Limb (tissue), 2 donors: ENCODE results near the gene HERPUD1.
A peak's percentile ranks its signal among the peaks of the same experiment; 100 is the strongest.
"Not testable (repeated sequence)": the region's sequence is repeated elsewhere in the genome, so short reads cannot be mapped to it uniquely, and the experiment has no call there.

Source experiments
- DNase-seq, 2 donors: peaks; one replicate each; pipeline ENCODE4 v3.0.0-alpha.2; 2016; ENCODE audit errors: extremely low spot score in 2 of 2

Gene HERPUD1

GRCh38 chr16:56953006-56953405 lies 21.1 kb downstream of the HERPUD1 start:
- no peak for DNase-seq

DNA sequence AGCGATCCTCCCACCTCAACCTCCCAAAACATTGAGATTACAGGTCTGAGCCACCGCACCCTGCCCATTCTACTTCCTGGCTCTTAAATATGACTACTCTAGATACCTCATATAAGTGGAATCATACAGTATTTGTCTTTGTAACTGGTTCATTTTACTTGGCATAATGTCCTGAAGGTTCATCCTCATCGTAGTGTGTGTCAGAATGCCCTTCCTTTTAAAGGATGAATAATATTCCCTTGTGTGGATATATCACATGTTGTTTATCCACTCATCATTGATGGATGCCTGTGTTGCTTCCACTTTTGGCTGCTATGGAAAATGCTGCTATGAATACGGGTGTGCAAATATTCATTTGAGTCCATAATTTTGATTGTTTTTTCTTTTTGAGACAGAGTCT lies 24.1 kb downstream of the HERPUD1 start:
- DNase-seq: no peak

GRCh38 chr16:56956756-56957155 lies 24.8 kb downstream of the HERPUD1 start:
- no peak for DNase-seq

DNA sequence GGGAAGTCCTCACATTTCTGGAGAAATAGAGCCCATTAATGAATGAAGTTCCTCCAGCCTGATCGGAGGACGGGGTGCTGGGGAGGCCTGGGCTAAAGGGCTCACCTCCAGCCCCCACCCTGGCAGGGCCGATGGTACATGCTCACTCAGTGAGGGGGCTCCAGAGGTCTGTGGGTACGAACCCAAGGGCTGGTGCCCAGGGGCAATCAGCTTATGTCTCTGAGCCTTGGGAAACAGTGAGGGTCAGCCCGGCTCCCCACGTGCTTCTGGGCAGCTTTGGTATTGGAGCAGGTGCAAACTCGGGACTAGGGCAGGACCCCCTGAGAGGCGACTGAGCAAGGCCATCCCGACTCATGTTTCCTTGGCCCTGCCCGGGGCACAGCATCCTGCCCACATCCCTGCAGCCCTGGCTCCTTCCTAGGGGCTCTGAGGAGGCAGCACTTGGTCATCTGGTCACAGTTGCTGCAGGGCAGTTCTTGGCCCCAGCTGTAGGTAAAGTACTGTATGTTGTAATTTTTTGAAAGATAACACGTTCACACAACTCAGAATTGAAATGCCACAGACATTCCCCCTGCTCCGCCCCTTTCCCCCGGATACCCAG lies 28.8 kb downstream of the HERPUD1 start:
- DNase-seq: no peak

DNA sequence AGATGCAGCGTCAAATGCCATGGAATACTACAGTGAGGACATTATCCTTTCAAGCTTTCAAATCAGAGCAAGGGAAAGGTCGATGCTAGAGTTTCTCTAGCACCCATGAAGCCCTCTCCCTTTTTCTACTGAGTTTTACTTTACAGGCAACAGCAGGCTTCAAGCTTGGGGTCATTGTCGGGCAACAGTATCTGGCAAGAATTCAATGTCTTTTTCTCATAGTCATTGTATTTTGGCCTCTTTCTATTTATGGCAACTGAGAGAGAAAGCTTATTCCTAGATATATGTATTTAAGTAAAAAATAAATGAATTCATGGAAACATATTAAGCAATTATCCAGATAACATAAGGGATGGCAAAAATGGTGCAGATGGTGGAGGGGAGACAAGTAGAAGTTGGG lies 29.4 kb downstream of the HERPUD1 start:
- DNase-seq: no peak

- DNase-seq: no peak
These were observed 29.9 kb downstream of the HERPUD1 start, which contains the start of gene CETP for GRCh38 chr16:56961851-56962281. Gene CETP (plus strand): TSS chr16:56961950. CDS start chr16:56961980, 30 bp downstream.

- peak; percentile 54 to 81 for DNase-seq
These were observed 32.6 kb downstream of the HERPUD1 start for GRCh38 chr16:56964243-56965148.

GRCh38 chr16:56965149-56966092 lies 33.5 kb downstream of the HERPUD1 start:
- no peak for DNase-seq

DNA sequence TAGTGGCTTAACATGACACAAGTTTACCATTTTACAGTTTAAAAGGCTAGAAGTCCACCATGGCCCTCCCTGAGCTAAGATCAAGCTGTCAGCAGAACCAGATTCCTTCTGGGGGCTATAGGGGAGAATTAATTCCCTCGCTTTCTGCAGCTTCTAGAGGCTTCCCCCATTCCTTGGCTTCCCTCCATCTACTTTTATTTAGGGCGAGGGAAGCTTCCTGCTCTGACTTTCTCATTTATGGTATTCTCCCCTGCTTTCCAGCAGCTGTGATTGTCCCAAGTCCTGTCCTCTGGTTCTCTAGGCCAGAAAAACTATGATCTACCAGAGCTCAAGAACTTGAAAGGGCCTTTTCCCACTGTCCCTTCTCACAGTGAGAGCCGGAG lies 34.1 kb downstream of the HERPUD1 start:
- DNase-seq: no peak

DNA sequence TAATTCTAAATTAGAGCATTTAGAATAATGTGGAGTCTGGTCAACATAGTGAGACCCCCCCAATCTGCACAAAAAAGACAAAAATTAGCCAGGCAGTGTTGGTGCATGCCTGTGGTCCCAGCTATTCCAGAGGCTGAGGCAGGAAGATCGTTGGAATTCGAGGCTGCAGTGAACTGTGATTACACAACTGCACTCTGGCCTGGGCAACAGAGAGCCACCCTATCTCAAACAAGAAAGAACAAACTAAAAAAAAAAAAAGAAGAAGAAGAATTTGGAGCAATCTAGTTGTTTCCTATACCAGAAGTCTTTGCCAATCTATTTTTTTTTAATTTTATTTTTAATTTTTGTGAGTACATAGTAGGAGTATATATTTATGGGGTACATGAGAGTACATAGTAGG lies 35.8 kb downstream of the HERPUD1 start:
- DNase-seq: no peak

- DNase-seq: no peak
These were observed 37.8 kb downstream of the HERPUD1 start for GRCh38 chr16:56969769-56970168.

DNA sequence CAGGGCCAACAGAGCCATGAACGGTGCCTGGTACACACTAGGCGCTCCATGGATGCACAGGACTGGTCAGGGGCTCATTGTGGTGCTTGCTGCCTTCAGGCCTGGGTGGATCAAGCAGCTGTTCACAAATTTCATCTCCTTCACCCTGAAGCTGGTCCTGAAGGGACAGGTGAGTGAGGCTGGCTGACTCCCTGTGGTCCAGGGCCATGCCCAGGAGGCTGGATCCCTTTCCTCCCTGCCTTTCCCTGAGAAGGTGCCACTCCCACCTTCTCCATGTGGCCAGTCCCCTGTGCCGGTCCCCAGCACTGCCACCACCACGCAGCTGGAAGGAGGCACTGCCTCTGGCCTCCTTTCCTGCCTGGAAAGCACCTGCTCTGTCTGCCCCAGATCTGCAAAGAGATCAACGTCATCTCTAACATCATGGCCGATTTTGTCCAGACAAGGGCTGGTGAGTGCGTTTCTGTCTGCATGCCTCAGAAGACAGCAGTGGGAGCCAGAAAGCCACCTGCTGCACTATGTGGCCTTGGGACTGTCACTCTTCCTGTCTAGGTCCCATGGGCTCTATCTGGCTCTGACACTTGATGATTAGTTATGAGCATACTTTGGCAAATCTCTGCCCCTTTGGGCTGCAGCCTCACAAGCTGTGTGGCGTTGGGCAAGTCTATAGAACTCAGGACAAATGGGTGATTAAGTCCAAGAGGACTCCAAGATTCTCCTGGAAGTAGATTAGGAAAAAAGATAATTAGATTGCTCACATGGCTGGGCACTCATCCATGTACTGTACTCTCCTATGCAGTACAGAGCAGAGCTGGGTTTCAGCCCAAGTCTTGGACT lies 39.2 kb downstream of the HERPUD1 start:
- no peak for DNase-seq

GRCh38 chr16:56971768-56972043 lies 39.8 kb downstream of the HERPUD1 start:
- no peak for DNase-seq

GRCh38 chr16:56972403-56973293 lies 40.7 kb downstream of the HERPUD1 start:
- no peak for DNase-seq

DNA sequence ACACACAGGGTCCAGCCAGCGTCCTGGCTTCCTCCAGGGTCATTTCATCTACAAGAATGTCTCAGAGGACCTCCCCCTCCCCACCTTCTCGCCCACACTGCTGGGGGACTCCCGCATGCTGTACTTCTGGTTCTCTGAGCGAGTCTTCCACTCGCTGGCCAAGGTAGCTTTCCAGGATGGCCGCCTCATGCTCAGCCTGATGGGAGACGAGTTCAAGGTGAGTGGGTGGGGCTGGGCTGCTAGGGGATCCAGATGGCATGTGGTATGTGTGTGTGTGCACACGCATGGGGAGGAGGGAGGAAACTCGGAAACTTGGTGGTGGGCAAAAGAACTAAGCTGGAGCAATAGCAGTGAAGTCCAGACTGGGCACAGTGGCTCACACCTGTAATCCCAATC lies 41.4 kb downstream of the HERPUD1 start:
- DNase-seq: no peak

GRCh38 chr16:56973899-56974298 lies 42.0 kb downstream of the HERPUD1 start:
- not testable (repeated sequence) for DNase-seq

DNA sequence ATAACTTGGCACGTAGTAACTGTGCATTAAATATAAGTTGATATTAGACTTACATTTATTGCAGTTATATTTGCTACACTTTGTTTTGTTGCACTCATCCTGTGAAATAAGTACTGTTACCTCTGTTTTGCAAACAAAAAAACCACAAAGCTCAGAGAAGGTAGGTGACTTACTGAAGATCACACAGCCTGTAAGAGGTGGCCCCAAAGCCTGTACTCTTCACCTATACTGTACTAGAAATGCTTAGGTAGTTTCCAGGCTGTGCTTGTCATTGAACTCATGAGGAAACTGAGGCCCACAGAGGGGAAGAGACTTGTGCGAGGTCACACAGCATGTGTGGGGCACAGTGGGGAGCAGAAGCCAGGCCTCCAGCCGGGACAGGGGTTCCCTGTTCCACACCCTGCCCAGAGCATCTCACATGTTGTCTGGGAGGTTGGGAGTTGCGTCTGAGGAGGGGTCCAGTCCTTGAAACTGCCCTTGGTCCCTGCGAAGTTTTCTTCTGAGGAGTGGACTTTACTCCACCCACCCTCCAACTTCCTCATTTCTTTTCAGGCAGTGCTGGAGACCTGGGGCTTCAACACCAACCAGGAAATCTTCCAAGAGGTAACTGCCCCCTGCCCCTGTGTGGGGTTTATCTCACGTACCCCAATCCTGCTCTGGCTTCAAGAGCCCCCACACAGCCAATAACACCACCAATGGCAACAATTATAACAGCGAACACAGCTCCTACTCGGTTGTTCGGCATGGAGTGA lies 42.8 kb downstream of the HERPUD1 start:
- DNase-seq: no peak

GRCh38 chr16:56975714-56976113 lies 43.8 kb downstream of the HERPUD1 start:
- DNase-seq: no peak

- no peak for DNase-seq
These were observed 45.3 kb downstream of the HERPUD1 start for GRCh38 chr16:56977216-56977615.
